ENCODE data around the gene VWA3B.

Gene VWA3B

GRCh38 chr2:98334439-98335078 lies 247.6 kb downstream of the VWA3B start:
- peak; percentile 86 for DNase-seq (ENCODE audit: low read depth)

GRCh38 chr2:98335271-98335670 lies 248.3 kb downstream of the VWA3B start:
- DNase-seq (ENCODE audit: low read depth), result no peak

GRCh38 chr2:98341241-98341640 lies 254.3 kb downstream of the VWA3B start:
- no peak for DNase-seq (ENCODE audit: low read depth)

- no peak for DNase-seq (ENCODE audit: low read depth)
These were observed 256.3 kb downstream of the VWA3B start for GRCh38 chr2:98343285-98343684.

GRCh38 chr2:98346311-98347236 lies 259.6 kb downstream of the VWA3B start, which contains the start of gene CNGA3:
TSS of gene CNGA3 (plus strand) at chr2:98346456. CDS start at chr2:98369976, 23,520 bp downstream.
- DNase-seq (ENCODE audit: low read depth), result no peak

- DNase-seq (ENCODE audit: low read depth), result no peak
These were observed 260.5 kb downstream of the VWA3B start for GRCh38 chr2:98347298-98348065.

GRCh38 chr2:98348066-98348561 lies 261.1 kb downstream of the VWA3B start:
- DNase-seq (ENCODE audit: low read depth), result no peak

GRCh38 chr2:98350411-98350810 lies 263.4 kb downstream of the VWA3B start:
- DNase-seq (ENCODE audit: low read depth), result no peak

GRCh38 chr2:98355881-98356280 lies 268.9 kb downstream of the VWA3B start:
- DNase-seq (ENCODE audit: low read depth), result no peak

- DNase-seq (ENCODE audit: low read depth), result no peak
These were observed 269.8 kb downstream of the VWA3B start for GRCh38 chr2:98356729-98357128.

GRCh38 chr2:98357849-98358248 lies 270.9 kb downstream of the VWA3B start:
- peak; percentile 49 for DNase-seq (ENCODE audit: low read depth)

- no peak for DNase-seq (ENCODE audit: low read depth)
These were observed 273.0 kb downstream of the VWA3B start for GRCh38 chr2:98359986-98360385.
